Natural killer cell (primary cell): ENCODE results near the gene TRAK1. TPM values are rescaled to one million over a fixed set of nuclear protein-coding genes. Genes with fewer than 3 reads are reported as not detected.

ENCODE experiments used
- ATAC-seq, 3 donors: fragments of 150-1000 bp in 2 of 3; fragments of 200-7000 bp in 1 of 3; cut with Tn5 transposase; 1 replicate in 1 of 3; 2 replicates in 2 of 3; pipeline ENCODE4 v1.10.0; 2021; ENCODE audit warnings: mild to moderate bottlenecking in 2 of 3, moderate library complexity in 2 of 3
- DNase-seq, 2 donors: peaks; one replicate each; pipeline versions ENCODE4 v3.0.0 to v3.0.0-alpha.2; 2013 to 2021; ENCODE audit warnings: mixed read lengths in 1 of 2
- H3K27ac ChIP-seq: one replicate; pipeline ENCODE4 v1.5.1; 2013; ENCODE audit warnings: mild to moderate bottlenecking, low read length
- H3K27me3 ChIP-seq: one replicate; pipeline ENCODE4 v1.6.1; 2013; ENCODE audit warnings: low read length; ENCODE audit not compliant: control insufficient read depth, insufficient read depth
- H3K36me3 ChIP-seq: one replicate; pipeline ENCODE4 v1.6.1; 2013; ENCODE audit warnings: low read length; ENCODE audit not compliant: control insufficient read depth, insufficient read depth
- H3K4me1 ChIP-seq: one replicate; pipeline ENCODE4 v1.6.1; 2013; ENCODE audit warnings: low read length; ENCODE audit not compliant: control insufficient read depth, insufficient read depth
- H3K4me3 ChIP-seq: one replicate; pipeline ENCODE4 v1.5.1; 2013; ENCODE audit warnings: low read length
- H3K9me3 ChIP-seq: one replicate; pipeline ENCODE4 v1.6.1; 2013; ENCODE audit warnings: low read length; ENCODE audit not compliant: control insufficient read depth, insufficient read depth
- H3K27ac Mint-ChIP-seq, 2 donors: one replicate each; pipeline ENCODE4 v1.8.0; 2022; ENCODE audit warnings: mild to moderate bottlenecking in 2 of 2, mixed read lengths in 2 of 2, moderate library complexity in 1 of 2
- H3K27me3 Mint-ChIP-seq, 2 donors: one replicate each; pipeline ENCODE4 v1.8.0; 2022; ENCODE audit warnings: low read depth in 2 of 2, mixed read lengths in 2 of 2
- H3K36me3 Mint-ChIP-seq: one replicate; pipeline ENCODE4 v1.8.0; 2022; ENCODE audit warnings: mixed read lengths
- H3K4me1 Mint-ChIP-seq, 2 donors: one replicate each; pipeline ENCODE4 v1.8.0; 2022; ENCODE audit warnings: mixed read lengths in 2 of 2
- H3K4me3 Mint-ChIP-seq: one replicate; pipeline ENCODE4 v1.8.0; 2022; ENCODE audit warnings: mild to moderate bottlenecking, moderate library complexity, mixed read lengths
- H3K9me3 Mint-ChIP-seq, 2 donors: one replicate each; pipeline ENCODE4 v1.8.0; 2022; ENCODE audit warnings: mixed read lengths in 2 of 2
- CTCF ChIP-seq: fragments of 200-600 bp; IDR thresholded peaks from one replicate; pipeline ENCODE4 v1.8.0; 2022; ENCODE audit warnings: antibody characterized with exemption
- WGBS: methylation state at CpG from one replicate; pipeline ENCODE4 v1.1.7; 2013; ENCODE audit warnings: missing lambda C conversion rate; ENCODE audit not compliant: insufficient coverage; 5-methylcytosine and 5-hydroxymethylcytosine counted together
- intact Hi-C: fragments of 100-400 bp; cut with micrococcal nuclease; formaldehyde crosslinking; loops from one replicate; pipeline ENCODE4 v1.14.2; 2022
- total RNA-seq, 4 donors: library from RNA; stranded (reverse); fragments of 120-200 nt in 1 of 4; gene quantifications; one replicate each; pipeline versions ENCODE4 v1.2.3 to v1.2.4, GENCODE V29; 2013 to 2022

Gene TRAK1
- total RNA-seq, 3 donors from 2014 or later (not counting 1 experiment from before 2014, with no cell fraction given): 30.7 to 31.8 (median 31.8) TPM

- DNase-seq: no peak
- intact Hi-C loops: no loop called here
- no peak overlapping the region for H3K4me3 Mint-ChIP-seq
- Histone ChIP-seq H3K9me3 (no peaks in the 10 kb centered on the region), H3K27me3 (no peaks in the 10 kb centered on the region), H3K4me1 (peaks cover 14% of the 10 kb centered on the region), H3K27ac (no peak overlapping the region), H3K36me3 (no peaks in the 10 kb centered on the region), H3K4me3 (no peak overlapping the region)
- H3K27ac Mint-ChIP-seq: peak overlapping the region in 1 of 2 donors; percentile 20
- H3K4me1 Mint-ChIP-seq: peaks cover 38 to 39% of the 10 kb centered on the region in 2 donors
- no peak for ATAC-seq
- TF ChIP-seq CTCF: no peak
- H3K9me3 Mint-ChIP-seq: no peaks in the 10 kb centered on the region
- H3K27me3 Mint-ChIP-seq: no peaks in the 10 kb centered on the region
- H3K36me3 Mint-ChIP-seq: no peaks in the 10 kb centered on the region
Measured at GRCh38 chr3:42144209-42144608, 53.1 kb downstream of the TRAK1 start.

- no peak for DNase-seq
- H3K4me3 ChIP-seq: no peak overlapping the region
- H3K4me3 Mint-ChIP-seq: peak overlapping the region; percentile 67
- no peaks in the 10 kb centered on the region for H3K36me3 Mint-ChIP-seq
- no peak overlapping the region for H3K27ac ChIP-seq
- H3K27me3 ChIP-seq: no peaks in the 10 kb centered on the region
- H3K36me3 ChIP-seq: no peaks in the 10 kb centered on the region
- no peaks in the 10 kb centered on the region for H3K9me3 Mint-ChIP-seq
- ATAC-seq: peak in 1 of 3 donors; percentile 36
- intact Hi-C loops: no loop called here
- 19% methylated on average over 4 of the region's 5 CpGs for WGBS
- peak overlapping the region; percentile 27 to 71 for H3K27ac Mint-ChIP-seq
- no peaks in the 10 kb centered on the region for H3K27me3 Mint-ChIP-seq
- peaks cover 45 to 62% of the 10 kb centered on the region in 2 donors for H3K4me1 Mint-ChIP-seq
- H3K9me3 ChIP-seq: no peaks in the 10 kb centered on the region
- H3K4me1 ChIP-seq: peaks cover 19% of the 10 kb centered on the region
- TF ChIP-seq CTCF: no peak
Measured at GRCh38 chr3:42148086-42148848, 57.1 kb downstream of the TRAK1 start.

GRCh38 chr3:42148982-42149432 is 57.9 kb downstream of the TRAK1 start:
- H3K4me3 ChIP-seq: no peak overlapping the region
- H3K9me3 ChIP-seq: no peaks in the 10 kb centered on the region
- Mint-ChIP-seq H3K9me3 (no peaks in the 10 kb centered on the region), H3K4me3 (peak overlapping the region; percentile 67), H3K27me3 (no peaks in the 10 kb centered on the region), H3K36me3 (no peaks in the 10 kb centered on the region), H3K4me1 (peaks cover 43 to 59% of the 10 kb centered on the region in 2 donors), H3K27ac (peak overlapping the region; percentile 27 to 71)
- no peak overlapping the region for H3K27ac ChIP-seq
- H3K4me1 ChIP-seq: peaks cover 19% of the 10 kb centered on the region
- no peak for TF ChIP-seq CTCF
- H3K27me3 ChIP-seq: no peaks in the 10 kb centered on the region
- DNase-seq (no peak), ATAC-seq (peak in 1 of 3 donors; percentile 38)
- 94% methylated on average over 11 of the region's 11 CpGs for WGBS
- no peaks in the 10 kb centered on the region for H3K36me3 ChIP-seq
- intact Hi-C loops: no loop called here
